ENCODE measurements around the gene RC3H1. TPM values are rescaled to one million over a fixed set of nuclear protein-coding genes. Genes with fewer than 3 reads are reported as not detected.

The RC3H1 gene
- total RNA-seq, 4 donors from 2014 or later: 19.7 to 26.2 (median 22.9) TPM

DNA sequence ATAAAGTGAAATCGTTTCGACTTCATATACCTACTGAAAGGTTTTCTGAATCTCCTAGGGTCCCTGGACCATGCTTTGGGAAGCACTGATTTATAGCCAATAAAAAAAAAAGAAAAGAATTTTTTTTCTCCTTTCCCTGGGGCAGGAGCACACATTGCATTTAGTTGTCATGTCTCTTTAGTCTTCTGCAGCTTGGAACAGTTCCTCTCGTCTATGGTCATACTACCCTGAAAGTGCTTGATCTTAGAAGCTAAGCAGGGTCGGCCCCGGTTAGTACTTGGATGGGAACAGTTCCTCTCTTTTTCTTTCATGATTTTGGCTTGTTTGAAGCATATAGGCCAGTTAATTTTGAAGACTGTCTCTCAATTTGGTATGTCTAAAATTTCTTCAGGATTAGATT is 101.3 kb downstream of the RC3H1 start:
- TF ChIP-seq EP300 (IDR thresholded peaks at IDR 0.05): no peak
- TF ChIP-seq, protein P1, sequence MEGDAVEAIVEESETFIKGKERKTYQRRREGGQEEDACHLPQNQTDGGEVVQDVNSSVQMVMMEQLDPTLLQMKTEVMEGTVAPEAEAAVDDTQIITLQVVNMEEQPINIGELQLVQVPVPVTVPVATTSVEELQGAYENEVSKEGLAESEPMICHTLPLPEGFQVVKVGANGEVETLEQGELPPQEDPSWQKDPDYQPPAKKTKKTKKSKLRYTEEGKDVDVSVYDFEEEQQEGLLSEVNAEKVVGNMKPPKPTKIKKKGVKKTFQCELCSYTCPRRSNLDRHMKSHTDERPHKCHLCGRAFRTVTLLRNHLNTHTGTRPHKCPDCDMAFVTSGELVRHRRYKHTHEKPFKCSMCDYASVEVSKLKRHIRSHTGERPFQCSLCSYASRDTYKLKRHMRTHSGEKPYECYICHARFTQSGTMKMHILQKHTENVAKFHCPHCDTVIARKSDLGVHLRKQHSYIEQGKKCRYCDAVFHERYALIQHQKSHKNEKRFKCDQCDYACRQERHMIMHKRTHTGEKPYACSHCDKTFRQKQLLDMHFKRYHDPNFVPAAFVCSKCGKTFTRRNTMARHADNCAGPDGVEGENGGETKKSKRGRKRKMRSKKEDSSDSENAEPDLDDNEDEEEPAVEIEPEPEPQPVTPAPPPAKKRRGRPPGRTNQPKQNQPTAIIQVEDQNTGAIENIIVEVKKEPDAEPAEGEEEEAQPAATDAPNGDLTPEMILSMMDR (IDR thresholded peaks at IDR 0.05): no peak
- TF ChIP-seq POLR2A (IDR thresholded peaks at IDR 0.05): no peak
- Histone ChIP-seq H3K27ac (no peak overlapping the region), H3K4me3 (no peak overlapping the region), H3K27me3 (no peaks in the 10 kb centered on the region), H3K36me3 (peaks cover 0 to 3% (median 0%) of the 10 kb centered on the region in 3 donors), H3K4me1 (no peaks in the 10 kb centered on the region), H3K9me3 (no peaks in the 10 kb centered on the region)
- WGBS, 2 donors: 83 to 86% methylated on average over 5 of the region's 5 CpGs
- DNase-seq (ENCODE audit: low spot score in 2 of 2): no peak

DNA sequence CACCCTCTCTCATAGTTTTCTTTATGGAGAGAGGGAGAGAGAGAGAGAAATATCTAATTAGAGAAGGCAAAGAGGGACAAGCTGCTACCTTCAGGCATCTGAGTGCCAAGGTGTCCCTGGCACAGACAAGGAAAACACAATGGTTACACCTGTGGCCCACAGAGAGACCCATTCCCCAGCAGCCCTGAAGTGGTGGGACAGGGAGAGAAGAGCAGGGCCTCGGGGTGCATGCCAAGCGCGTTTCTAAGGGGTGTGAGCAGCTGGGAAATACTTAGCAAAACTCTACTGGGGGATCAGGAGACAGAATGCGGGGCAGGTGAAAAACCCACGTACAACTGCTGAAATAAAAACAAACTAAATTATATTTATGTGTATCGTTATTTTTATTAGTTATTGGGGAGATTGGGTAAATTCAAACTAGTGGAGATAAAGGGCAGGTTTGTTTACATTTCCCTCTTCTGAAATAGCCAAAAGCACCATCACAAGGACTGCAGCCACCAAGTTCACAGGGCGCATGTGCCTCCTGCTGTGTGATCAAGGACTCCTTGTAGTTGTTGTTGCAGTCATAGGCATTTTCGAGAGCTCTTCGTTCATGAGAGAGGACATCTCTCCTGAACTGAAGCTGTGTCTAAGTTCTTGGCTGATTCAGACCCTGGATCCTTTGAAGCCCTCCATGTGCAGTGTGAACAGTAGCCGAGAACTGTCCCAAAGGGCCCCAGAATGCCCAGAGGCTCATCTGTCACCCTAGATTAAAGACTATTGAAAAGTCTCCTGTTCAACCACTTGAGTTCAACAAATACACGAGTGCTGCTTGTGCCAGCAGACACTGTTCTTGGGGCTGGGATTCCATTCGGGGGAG is 104.3 kb downstream of the RC3H1 start:
- Histone ChIP-seq H3K4me1 (no peaks in the 10 kb centered on the region), H3K27me3 (no peaks in the 10 kb centered on the region), H3K9me3 (no peaks in the 10 kb centered on the region), H3K27ac (no peak overlapping the region), H3K4me3 (no peak overlapping the region), H3K36me3 (peaks cover 0 to 3% (median 0%) of the 10 kb centered on the region in 3 donors)
- WGBS, 2 donors: 84 to 86% methylated on average over 12 of the region's 12 CpGs
- no peak for DNase-seq (ENCODE audit: low spot score in 2 of 2)
- TF ChIP-seq, protein P1 (IDR thresholded peaks at IDR 0.05): no peak
- TF ChIP-seq EP300 (IDR thresholded peaks at IDR 0.05) (no peak), POLR2A (IDR thresholded peaks at IDR 0.05) (no peak)

DNA sequence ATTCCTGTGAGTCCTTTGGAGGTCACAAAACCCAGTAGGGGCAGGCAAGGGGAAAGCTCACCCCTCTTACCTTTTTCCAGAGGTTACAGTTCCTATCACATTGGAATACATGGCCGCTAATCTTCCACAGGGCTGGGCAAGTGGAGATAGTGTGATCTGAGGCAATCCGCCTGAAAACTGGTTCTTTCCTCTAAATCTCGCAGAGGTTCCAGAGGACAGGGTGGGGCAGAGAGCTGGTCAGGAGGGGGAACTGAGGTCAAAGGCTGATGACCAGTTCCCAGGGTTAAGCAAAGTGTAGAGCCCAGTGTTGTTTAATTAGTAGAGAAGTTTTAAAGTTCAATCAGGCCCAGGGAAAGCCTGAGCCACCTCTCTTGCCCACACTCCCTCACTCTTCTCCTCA is 105.0 kb downstream of the RC3H1 start, which contains the start of gene SERPINC1:
Gene SERPINC1 (minus strand): TSS at position 179 of the 400 bp plus-strand sequence. CDS start 68 bp downstream, at position 111.
- Histone ChIP-seq H3K4me3 (no peak within 1 kb of the TSS), H3K27me3 (no peaks in the 10 kb centered on the region), H3K36me3 (peaks cover 0 to 3% (median 0%) of the 10 kb centered on the region in 3 donors), H3K4me1 (no peaks in the 10 kb centered on the region), H3K27ac (no peak within 1 kb of the TSS), H3K9me3 (no peaks in the 10 kb centered on the region)
- 86 to 94% methylated on average over 3 of the region's 3 CpGs for WGBS, 2 donors
- DNase-seq (ENCODE audit: low spot score in 2 of 2): no peak
- TF ChIP-seq, protein P1 (IDR thresholded peaks at IDR 0.05): no peak
- no peak for TF ChIP-seq POLR2A (IDR thresholded peaks at IDR 0.05)
- no peak for TF ChIP-seq EP300 (IDR thresholded peaks at IDR 0.05)

DNA sequence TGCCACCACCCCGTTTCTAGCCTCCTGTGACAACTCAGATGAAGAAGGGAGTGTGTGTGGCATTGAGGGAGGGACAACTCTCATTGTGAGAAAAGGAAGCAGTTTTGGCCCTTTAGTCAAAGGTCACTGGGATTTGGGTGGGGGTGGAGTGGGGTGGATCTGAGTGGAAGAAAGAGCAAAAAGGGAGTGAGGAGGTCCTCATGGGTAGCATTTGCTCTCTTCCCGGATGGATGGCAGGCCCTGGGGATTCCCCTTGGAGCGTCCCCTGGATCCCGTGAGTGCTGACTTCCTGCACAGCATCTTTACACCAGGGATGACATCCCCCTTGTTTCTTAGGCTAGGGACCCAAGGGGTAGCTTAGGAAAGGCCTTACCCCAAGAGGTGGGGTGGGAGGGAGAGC is 105.5 kb downstream of the RC3H1 start:
- peaks cover 0 to 3% (median 0%) of the 10 kb centered on the region in 3 donors for H3K36me3 ChIP-seq
- TF ChIP-seq, protein P1 (IDR thresholded peaks at IDR 0.05): no peak
- H3K9me3 ChIP-seq: no peaks in the 10 kb centered on the region
- no peak overlapping the region for H3K4me3 ChIP-seq
- H3K4me1 ChIP-seq: no peaks in the 10 kb centered on the region
- WGBS, 2 donors: 69 to 72% methylated on average over 4 of the region's 4 CpGs
- no peaks in the 10 kb centered on the region for H3K27me3 ChIP-seq
- DNase-seq (ENCODE audit: low spot score in 2 of 2): no peak
- H3K27ac ChIP-seq: no peak overlapping the region

DNA sequence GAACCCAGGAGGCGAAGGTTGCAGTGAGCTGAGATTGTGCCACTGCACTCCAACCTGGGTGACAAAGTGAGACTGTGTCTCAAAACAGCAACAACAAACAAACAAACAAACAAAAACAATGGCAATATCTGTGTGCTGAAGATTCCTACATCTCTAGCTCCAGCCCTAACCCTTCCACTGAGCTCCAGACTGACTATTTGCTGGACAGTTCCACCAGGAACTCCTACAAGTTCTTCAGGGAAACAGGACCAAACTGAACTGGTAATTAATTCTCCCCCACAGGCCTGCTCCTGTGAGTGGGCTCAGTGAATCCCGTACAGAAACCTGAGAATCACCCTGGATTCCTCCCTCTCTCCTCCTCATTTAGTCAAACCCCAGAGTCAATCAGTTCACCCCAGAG is 106.6 kb downstream of the RC3H1 start:
- TF ChIP-seq EP300 (IDR thresholded peaks at IDR 0.05): no peak
- TF ChIP-seq POLR2A (IDR thresholded peaks at IDR 0.05): no peak
- TF ChIP-seq, protein P1 (IDR thresholded peaks at IDR 0.05): no peak
- Histone ChIP-seq H3K9me3 (no peaks in the 10 kb centered on the region), H3K36me3 (peaks cover 0 to 3% (median 0%) of the 10 kb centered on the region in 3 donors), H3K27me3 (no peaks in the 10 kb centered on the region), H3K27ac (no peak overlapping the region), H3K4me1 (no peaks in the 10 kb centered on the region), H3K4me3 (no peak overlapping the region)
- DNase-seq (ENCODE audit: low spot score in 2 of 2): no peak
- WGBS, 2 donors: 66 to 69% methylated on average over 2 of the region's 2 CpGs
